IMR-90 (cell line): ENCODE results near the gene FRMD3. TPM values are rescaled to one million over a fixed set of nuclear protein-coding genes. Genes with fewer than 3 reads are reported as not detected.

Source experiments
- ATAC-seq: fragments of 200-7000 bp; cut with Tn5 transposase; 2 replicates; pipeline ENCODE4 v1.9.1; 2020; ENCODE audit warnings: low read depth, mild to moderate bottlenecking, moderate library complexity
- BruUV-seq: library from RNA; stranded (reverse); fragments of 400-500 nt; replicated peaks from 2 replicates; lab custom pipeline; 2021; lab: Mats Ljungman, UMichigan
- CTCF ChIA-PET: fragments of 300-600 bp; formaldehyde crosslinking; extraction: SDS; loops from one replicate; lab custom pipeline; 2021; ENCODE audit warnings: antibody characterized with exemption; lab: Yijun Ruan, JAX
- POLR2A ChIA-PET: fragments of 300-600 bp; sonication (Branson Sonifier 250); formaldehyde crosslinking; loops from one replicate; lab custom pipeline; 2022; ENCODE audit warnings: antibody characterized with exemption; ENCODE audit not compliant: unreplicated experiment; lab: Charles Lee
- DNase-seq: peaks from one replicate; pipeline ENCODE4 v3.0.0; 2013
- H2AFZ ChIP-seq: replicated peaks from 2 replicates; pipeline ENCODE3; 2013; ENCODE audit warnings: low read length, mild to moderate bottlenecking; ENCODE audit not compliant: poor library complexity
- H2AK5ac ChIP-seq: 2 replicates; pipeline ENCODE4 v1.6.1; 2013; ENCODE audit warnings: low read depth, low read length, inconsistent platforms
- H2AK9ac ChIP-seq: replicated peaks from 2 replicates; pipeline ENCODE3; 2013; ENCODE audit warnings: mild to moderate bottlenecking, low read depth, low read length, moderate library complexity; ENCODE audit not compliant: poor library complexity
- H2BK120ac ChIP-seq: 2 replicates; pipeline ENCODE4 v1.6.1; 2013; ENCODE audit warnings: low read depth, low read length, inconsistent platforms
- H2BK15ac ChIP-seq: 3 replicates; pipeline ENCODE4 v1.6.1; 2013; ENCODE audit warnings: low read depth, low read length, inconsistent platforms
- H2BK20ac ChIP-seq: 2 replicates; pipeline ENCODE4 v1.6.1; 2013; ENCODE audit warnings: low read depth, mild to moderate bottlenecking, inconsistent platforms, low read length, moderate library complexity
- H2BK5ac ChIP-seq: 2 replicates; pipeline ENCODE4 v1.6.1; 2013; ENCODE audit warnings: mild to moderate bottlenecking, low read depth, low read length, inconsistent platforms; ENCODE audit not compliant: poor library complexity, severe bottlenecking
- H3K14ac ChIP-seq: replicated peaks from 2 replicates; pipeline ENCODE4 v1.6.1; 2013; ENCODE audit warnings: low read depth, low read length, inconsistent platforms
- H3K18ac ChIP-seq: 2 replicates; pipeline ENCODE4 v1.6.1; 2013; ENCODE audit warnings: low read depth, low read length, control low read depth
- H3K23ac ChIP-seq: 2 replicates; pipeline ENCODE4 v1.6.1; 2013; ENCODE audit warnings: low read depth, low read length, inconsistent platforms
- H3K27ac ChIP-seq: 2 replicates; pipeline ENCODE4 v1.5.1; 2013; ENCODE audit warnings: mild to moderate bottlenecking, control low read depth, low read length; ENCODE audit not compliant: insufficient read depth
- H3K27me3 ChIP-seq: 2 replicates; pipeline ENCODE4 v1.6.1; 2013; ENCODE audit warnings: low read length; ENCODE audit not compliant: control insufficient read depth, insufficient read depth
- H3K36me3 ChIP-seq: 2 replicates; pipeline ENCODE4 v1.6.1; 2013; ENCODE audit warnings: low read length, mixed read lengths; ENCODE audit not compliant: control insufficient read depth, insufficient read depth
- H3K4ac ChIP-seq: 2 replicates; pipeline ENCODE4 v1.6.1; 2013; ENCODE audit warnings: low read depth, low read length, inconsistent platforms
- H3K4me1 ChIP-seq: 2 replicates; pipeline ENCODE4 v1.6.1; 2013; ENCODE audit warnings: low read length, mixed read lengths; ENCODE audit not compliant: control insufficient read depth, insufficient read depth
- H3K4me2 ChIP-seq: 2 replicates; pipeline ENCODE4 v1.6.1; 2013; ENCODE audit warnings: low read depth, mild to moderate bottlenecking, control low read depth, low read length, moderate library complexity
- H3K4me3 ChIP-seq: 2 replicates; pipeline ENCODE4 v1.5.1; 2013; ENCODE audit warnings: low read depth, mild to moderate bottlenecking, control low read depth, low read length, moderate library complexity; ENCODE audit not compliant: insufficient read depth
- H3K56ac ChIP-seq: 2 replicates; pipeline ENCODE4 v1.6.1; 2013; ENCODE audit warnings: low read length, inconsistent platforms; ENCODE audit not compliant: insufficient read depth; ENCODE audit errors: extremely low read depth
- H3K79me1 ChIP-seq, 2 experiments: 2 replicates each; pipeline ENCODE4 v1.6.1; 2013; ENCODE audit warnings: low read length in 2 of 2, inconsistent platforms in 1 of 2, low read depth in 1 of 2
- H3K9ac ChIP-seq: 2 replicates; pipeline ENCODE4 v1.6.1; 2013; ENCODE audit warnings: low read depth, low read length, control low read depth
- H3K9me1 ChIP-seq: 2 replicates; pipeline ENCODE4 v1.6.1; 2013; ENCODE audit warnings: low read length, inconsistent platforms; ENCODE audit not compliant: insufficient read depth
- H3K9me3 ChIP-seq: 2 replicates; pipeline ENCODE4 v1.6.1; 2013; ENCODE audit warnings: low read length; ENCODE audit not compliant: control insufficient read depth, insufficient read depth
- H4K20me1 ChIP-seq: 2 replicates; pipeline ENCODE4 v1.6.1; 2013; ENCODE audit warnings: low read length, inconsistent platforms; ENCODE audit not compliant: insufficient read depth
- H4K5ac ChIP-seq: 2 replicates; pipeline ENCODE4 v1.6.1; 2013; ENCODE audit warnings: mild to moderate bottlenecking, low read depth, low read length, control low read depth
- H4K8ac ChIP-seq, 2 experiments: 2 replicates each; pipeline ENCODE4 v1.6.1; 2013; ENCODE audit warnings: low read depth in 2 of 2, low read length in 2 of 2, control low read depth in 1 of 2, inconsistent platforms in 1 of 2
- H4K91ac ChIP-seq: 2 replicates; pipeline ENCODE4 v1.6.1; 2013; ENCODE audit warnings: low read depth, low read length, inconsistent platforms; ENCODE audit not compliant: insufficient read depth
- BHLHE40 ChIP-seq: fragments of 150-350 bp; IDR thresholded peaks from 2 replicates; pipeline ENCODE4 v1.6.1; 2016; ENCODE audit warnings: mild to moderate bottlenecking, low read depth, low read length
- CEBPB ChIP-seq: IDR thresholded peaks from 2 replicates; pipeline ENCODE4 v1.6.1; 2012; ENCODE audit warnings: low read depth, low read length, improper control_type of control experiment
- CHD1 ChIP-seq: IDR thresholded peaks from 2 replicates; pipeline ENCODE4 v1.6.1; 2012; ENCODE audit warnings: low read depth, low read length, improper control_type of control experiment
- FOS ChIP-seq: fragments of 150-350 bp; IDR thresholded peaks from 2 replicates; pipeline ENCODE4 v1.6.1; 2016; ENCODE audit warnings: low read depth, low read length
- MAFK ChIP-seq: IDR thresholded peaks from 2 replicates; pipeline ENCODE4 v1.6.1; 2012; ENCODE audit warnings: low read depth, low read length, improper control_type of control experiment
- MXI1 ChIP-seq: IDR thresholded peaks from 2 replicates; pipeline ENCODE4 v1.6.1; 2012; ENCODE audit warnings: low read depth, mild to moderate bottlenecking, low read length, moderate library complexity, borderline replicate concordance
- NFE2L2 ChIP-seq: fragments of 150-350 bp; IDR thresholded peaks from 2 replicates; pipeline ENCODE4 v1.6.1; 2016; ENCODE audit warnings: low read depth, mild to moderate bottlenecking, low read length
- POLR2A ChIP-seq: IDR thresholded peaks from 2 replicates; pipeline ENCODE4 v1.6.1; 2012; ENCODE audit warnings: mild to moderate bottlenecking, low read depth, low read length
- RAD21 ChIP-seq: IDR thresholded peaks from 2 replicates; pipeline ENCODE4 v1.6.1; 2012; ENCODE audit warnings: low read length, improper control_type of control experiment
- RCOR1 ChIP-seq: IDR thresholded peaks from 2 replicates; pipeline ENCODE4 v1.6.1; 2012; ENCODE audit warnings: mild to moderate bottlenecking, low read length, improper control_type of control experiment; ENCODE audit not compliant: insufficient replicate concordance
- RFX5 ChIP-seq: IDR thresholded peaks from 2 replicates; pipeline ENCODE4 v1.8.0; 2012; ENCODE audit warnings: low read depth, mild to moderate bottlenecking, low read length, moderate library complexity
- SMC3 ChIP-seq: fragments of 150-350 bp; IDR thresholded peaks from 2 replicates; pipeline ENCODE4 v1.6.1; 2016; ENCODE audit warnings: low read depth, mild to moderate bottlenecking, antibody characterized with exemption, low read length, moderate library complexity
- WGBS, 2 experiments: methylation state at CpG; one replicate each; pipeline versions ENCODE4 v1.1.5 to v1.1.7; 2013; ENCODE audit warnings: missing lambda C conversion rate in 2 of 2; ENCODE audit not compliant: insufficient read length in 1 of 2; ENCODE audit errors: extremely low coverage in 2 of 2; 5-methylcytosine and 5-hydroxymethylcytosine counted together
- dilution Hi-C: fragments of 300-500 bp; cut with HindIII; formaldehyde crosslinking; loops from one replicate; pipeline ENCODE4 v1.14.3; 2018; ENCODE audit warnings: low sequenced_read_pairs; ENCODE audit not compliant: unreplicated experiment
- in situ Hi-C: fragments of 300-500 bp; cut with MboI; formaldehyde crosslinking; loops from 3 replicates; pipeline ENCODE4 v1.14.3; 2019; ENCODE audit warnings: low sequenced_read_pairs, inconsistent platforms, mixed read lengths
- intact Hi-C: fragments of 100-400 bp; cut with micrococcal nuclease; formaldehyde crosslinking; loops from 2 replicates; pipeline ENCODE4 v1.10.0; 2022
- polyA plus RNA-seq, 3 experiments: library from polyadenylated mRNA; depleted of rRNA; stranded (reverse); fragments of >200 nt; gene quantifications; 2 replicates each; pipeline ENCODE4 v1.2.3, GENCODE V29; 2012; ENCODE audit warnings: low replicate concordance in 1 of 3
- total RNA-seq: library from RNA; depleted of rRNA; stranded (reverse); fragments of >200 nt; gene quantifications from 2 replicates; pipeline ENCODE4 v1.2.3, GENCODE V29; 2012
- TF ChIP-seq, protein P1 (sequence below): fragments of 150-350 bp; IDR thresholded peaks from 2 replicates; pipeline ENCODE4 v1.6.1; 2016; ENCODE audit warnings: low read depth, mild to moderate bottlenecking, low read length, moderate library complexity, borderline replicate concordance
- TF ChIP-seq, protein P2 (sequence below): conservative IDR thresholded peaks from 2 replicates; pipeline ENCODE4 v1.5.1; 2012; ENCODE audit warnings: mild to moderate bottlenecking, low read depth, low read length, improper control_type of control experiment
- TF ChIP-seq, protein P3 (sequence below): fragments of 150-350 bp; IDR thresholded peaks from 2 replicates; pipeline ENCODE4 v1.6.1; 2017; ENCODE audit warnings: mild to moderate bottlenecking, antibody characterized with exemption, low read length, low read depth

The FRMD3 gene
- total and polyA plus RNA-seq, 2 of the 4 experiments (the other 2 are of a cell fraction) = 0.02 to 0.18 TPM

DNA sequence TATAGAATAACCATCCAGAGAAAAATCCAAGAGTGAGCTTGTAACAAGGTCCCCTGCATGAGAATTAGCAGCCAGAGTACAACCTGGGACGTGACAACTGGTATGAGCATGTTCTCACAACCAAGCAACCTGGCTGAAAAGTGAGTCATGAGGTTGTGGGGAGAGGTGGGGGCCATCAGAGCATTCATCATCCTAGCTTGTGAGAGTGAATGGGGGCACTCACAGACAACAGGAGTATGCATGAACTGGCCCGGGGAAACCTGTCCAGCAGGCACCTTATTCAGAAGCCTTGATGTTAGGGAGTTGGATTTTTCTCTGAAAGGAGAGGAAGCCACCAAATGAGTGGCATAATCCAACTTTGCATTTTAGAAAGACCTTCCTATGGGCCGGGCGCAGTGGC lies 113.0 kb downstream of the FRMD3 start:
- Histone ChIP-seq H3K4me1 (no peaks in the 10 kb centered on the region), H2AK9ac (no peak overlapping the region), H3K27ac (no peak overlapping the region), H3K79me1 (no peaks in the 10 kb centered on the region), H3K14ac (no peak overlapping the region), H4K8ac (no peak overlapping the region), H2BK20ac (no peak overlapping the region), H3K18ac (no peak overlapping the region), H3K9me3 (peaks cover 2% of the 10 kb centered on the region; the same call in 1 of the 2 replicates), H3K23ac (no peak overlapping the region), H2AK5ac (no peak overlapping the region), H3K27me3 (no peaks in the 10 kb centered on the region), H3K9ac (no peak overlapping the region), H4K91ac (no peak overlapping the region), H2BK5ac (no peak overlapping the region), H4K20me1 (no peaks in the 10 kb centered on the region), H2BK120ac (no peak overlapping the region), H3K4ac (no peak overlapping the region), H3K36me3 (no peaks in the 10 kb centered on the region), H4K5ac (no peak overlapping the region), H3K9me1 (no peaks in the 10 kb centered on the region), H3K4me3 (no peak overlapping the region), H2AFZ (no peak overlapping the region), H3K56ac (no peak overlapping the region), H2BK15ac (no peak overlapping the region), H3K4me2 (no peak overlapping the region)
- dilution Hi-C loops = no loop called here
- intact Hi-C loops = no loop called here
- 100% methylated on average over 1 of the region's 4 CpGs; no CpG with 5 or more reads in 1 of the 2 experiments for WGBS, 2 experiments
- CTCF ChIA-PET = no interaction called here
- TF ChIP-seq MAFK (no peak), MXI1 (no peak), NFE2L2 (no peak), CEBPB (no peak), CHD1 (no peak), SMC3 (no peak), RAD21 (no peak), BHLHE40 (no peak), RFX5 (no peak), FOS (no peak), POLR2A (no peak), RCOR1 (no peak)
- TF ChIP-seq, protein P1, sequence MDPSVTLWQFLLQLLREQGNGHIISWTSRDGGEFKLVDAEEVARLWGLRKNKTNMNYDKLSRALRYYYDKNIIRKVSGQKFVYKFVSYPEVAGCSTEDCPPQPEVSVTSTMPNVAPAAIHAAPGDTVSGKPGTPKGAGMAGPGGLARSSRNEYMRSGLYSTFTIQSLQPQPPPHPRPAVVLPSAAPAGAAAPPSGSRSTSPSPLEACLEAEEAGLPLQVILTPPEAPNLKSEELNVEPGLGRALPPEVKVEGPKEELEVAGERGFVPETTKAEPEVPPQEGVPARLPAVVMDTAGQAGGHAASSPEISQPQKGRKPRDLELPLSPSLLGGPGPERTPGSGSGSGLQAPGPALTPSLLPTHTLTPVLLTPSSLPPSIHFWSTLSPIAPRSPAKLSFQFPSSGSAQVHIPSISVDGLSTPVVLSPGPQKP = no peak
- TF ChIP-seq, protein P2, sequence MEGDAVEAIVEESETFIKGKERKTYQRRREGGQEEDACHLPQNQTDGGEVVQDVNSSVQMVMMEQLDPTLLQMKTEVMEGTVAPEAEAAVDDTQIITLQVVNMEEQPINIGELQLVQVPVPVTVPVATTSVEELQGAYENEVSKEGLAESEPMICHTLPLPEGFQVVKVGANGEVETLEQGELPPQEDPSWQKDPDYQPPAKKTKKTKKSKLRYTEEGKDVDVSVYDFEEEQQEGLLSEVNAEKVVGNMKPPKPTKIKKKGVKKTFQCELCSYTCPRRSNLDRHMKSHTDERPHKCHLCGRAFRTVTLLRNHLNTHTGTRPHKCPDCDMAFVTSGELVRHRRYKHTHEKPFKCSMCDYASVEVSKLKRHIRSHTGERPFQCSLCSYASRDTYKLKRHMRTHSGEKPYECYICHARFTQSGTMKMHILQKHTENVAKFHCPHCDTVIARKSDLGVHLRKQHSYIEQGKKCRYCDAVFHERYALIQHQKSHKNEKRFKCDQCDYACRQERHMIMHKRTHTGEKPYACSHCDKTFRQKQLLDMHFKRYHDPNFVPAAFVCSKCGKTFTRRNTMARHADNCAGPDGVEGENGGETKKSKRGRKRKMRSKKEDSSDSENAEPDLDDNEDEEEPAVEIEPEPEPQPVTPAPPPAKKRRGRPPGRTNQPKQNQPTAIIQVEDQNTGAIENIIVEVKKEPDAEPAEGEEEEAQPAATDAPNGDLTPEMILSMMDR = no peak
- TF ChIP-seq, protein P3, sequence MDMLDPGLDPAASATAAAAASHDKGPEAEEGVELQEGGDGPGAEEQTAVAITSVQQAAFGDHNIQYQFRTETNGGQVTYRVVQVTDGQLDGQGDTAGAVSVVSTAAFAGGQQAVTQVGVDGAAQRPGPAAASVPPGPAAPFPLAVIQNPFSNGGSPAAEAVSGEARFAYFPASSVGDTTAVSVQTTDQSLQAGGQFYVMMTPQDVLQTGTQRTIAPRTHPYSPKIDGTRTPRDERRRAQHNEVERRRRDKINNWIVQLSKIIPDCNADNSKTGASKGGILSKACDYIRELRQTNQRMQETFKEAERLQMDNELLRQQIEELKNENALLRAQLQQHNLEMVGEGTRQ = no peak
- in situ Hi-C loops = no loop called here
- POLR2A ChIA-PET = no interaction called here
- no peak for DNase-seq
- no peak for ATAC-seq
- no TSS peak for BruUV-seq
